Stimulated activated CD4-positive, alpha-beta T cell treated with anti-CD3 and anti-CD28 coated beads, Interleukin-1b, Interleukin-23, amount 100 ng/mL, for 24 hours (primary cell): Measurements from ENCODE around the gene CPT1A.

Experiments
- DNase-seq, 4 experiments: peaks; one replicate each; pipeline ENCODE4 v3.0.0-alpha.2; 2020; ENCODE audit warnings: low read depth in 4 of 4, low spot score in 1 of 4

Gene CPT1A

GRCh38 chr11:68714060-68714856 is 127.5 kb downstream of the CPT1A start:
- no peak for DNase-seq

- no peak for DNase-seq
Measured at GRCh38 chr11:68711114-68711513, 130.6 kb downstream of the CPT1A start.

GRCh38 chr11:68710409-68710808 is 131.3 kb downstream of the CPT1A start:
- no peak for DNase-seq

- DNase-seq = no peak
Measured at GRCh38 chr11:68709062-68709461, 132.7 kb downstream of the CPT1A start.

- no peak for DNase-seq
Measured at GRCh38 chr11:68707527-68707926, 134.2 kb downstream of the CPT1A start.

- no peak for DNase-seq
Measured at GRCh38 chr11:68704887-68705286, 136.8 kb downstream of the CPT1A start.
